Neural cell (in vitro differentiated cells): ENCODE measurements around the gene VPS41. TPM values are rescaled to one million over a fixed set of nuclear protein-coding genes. Genes with fewer than 3 reads are reported as not detected.

Source experiments
- H2AFZ ChIP-seq: fragments of 200-600, 300-800 bp; sonication (generic), shearing (Covaris generic); 2 replicates; pipeline ENCODE4 v1.6.0; 2014; ENCODE audit warnings: low read depth, mild to moderate bottlenecking, antibody characterized with exemption, low read length, moderate library complexity
- H3F3A ChIP-seq: fragments of 200-600 bp; shearing (Covaris generic); 2 replicates; pipeline ENCODE4 v1.6.1; 2016; ENCODE audit warnings: mild to moderate bottlenecking, moderate library complexity, mixed read lengths, antibody characterized with exemption, low read length; ENCODE audit not compliant: insufficient read depth, poor library complexity, severe bottlenecking
- H3K27ac ChIP-seq: fragments of 200-600, 300-800 bp; sonication (generic), shearing (Covaris generic); 2 replicates; pipeline ENCODE4 v1.5.1; 2014; ENCODE audit warnings: mild to moderate bottlenecking, low read length, moderate library complexity
- H3K27me3 ChIP-seq: fragments of 300-800, 200-600 bp; sonication (generic), shearing (Covaris generic); 2 replicates; pipeline ENCODE4 v1.6.0; 2014; ENCODE audit warnings: mild to moderate bottlenecking, low read depth, low read length, moderate library complexity; ENCODE audit not compliant: insufficient read depth
- H3K36me3 ChIP-seq: fragments of 300-800, 200-600 bp; sonication (generic), shearing (Covaris generic); 2 replicates; pipeline ENCODE4 v1.5.1; 2014; ENCODE audit warnings: mild to moderate bottlenecking, antibody characterized with exemption, low read length, moderate library complexity; ENCODE audit not compliant: insufficient read depth
- H3K4me2 ChIP-seq: fragments of 300-800, 200-600 bp; sonication (generic), shearing (Covaris generic); 2 replicates; pipeline ENCODE4 v1.6.0; 2014; ENCODE audit warnings: mild to moderate bottlenecking, low read length
- H3K4me3 ChIP-seq: fragments of 300-800, 200-600 bp; sonication (generic), shearing (Covaris generic); 2 replicates; pipeline ENCODE4 v1.5.1; 2014; ENCODE audit warnings: mild to moderate bottlenecking, low read length, moderate library complexity
- H3K79me2 ChIP-seq: fragments of 200-600 bp; shearing (Covaris generic); replicated peaks from 2 replicates; pipeline ENCODE4 v1.6.0; 2014; ENCODE audit warnings: mild to moderate bottlenecking, low read length, moderate library complexity; ENCODE audit not compliant: insufficient read depth
- H3K9ac ChIP-seq: fragments of 300-800, 200-600 bp; sonication (generic), shearing (Covaris generic); 2 replicates; pipeline ENCODE4 v1.6.1; 2016; ENCODE audit warnings: mild to moderate bottlenecking, low read length, mixed read lengths
- H3K9me2 ChIP-seq: fragments of 200-600 bp; shearing (Covaris generic); 2 replicates; pipeline ENCODE4 v1.6.1; 2016; ENCODE audit warnings: mild to moderate bottlenecking, low read length, mixed read lengths; ENCODE audit not compliant: insufficient read depth
- H3K9me3 ChIP-seq: fragments of 200-600, 300-800 bp; sonication (generic), shearing (Covaris generic); 2 replicates; pipeline ENCODE4 v1.6.1; 2016; ENCODE audit warnings: mild to moderate bottlenecking, mixed run types, low read length, moderate library complexity, mixed read lengths
- H4K20me1 ChIP-seq: fragments of 200-600 bp; shearing (Covaris generic); 2 replicates; pipeline ENCODE4 v1.6.1; 2016; ENCODE audit warnings: mild to moderate bottlenecking, mixed run types; ENCODE audit not compliant: insufficient read depth
- EP300 ChIP-seq: fragments of 450-650 bp; conservative IDR thresholded peaks from 2 replicates; pipeline ENCODE4 v1.6.1; 2014; ENCODE audit warnings: antibody characterized with exemption, mild to moderate bottlenecking, moderate library complexity; ENCODE audit not compliant: poor library complexity, severe bottlenecking
- EZH2 ChIP-seq: fragments of 200-600, 300-800 bp; shearing (Covaris generic), sonication (generic); IDR thresholded peaks from 2 replicates; pipeline ENCODE4 v1.6.1; 2014; ENCODE audit warnings: antibody characterized with exemption, low read length, borderline replicate concordance, mild to moderate bottlenecking; ENCODE audit not compliant: insufficient read depth, poor library complexity, severe bottlenecking
- MXI1 ChIP-seq: fragments of 450-650 bp; conservative IDR thresholded peaks from 2 replicates; pipeline ENCODE4 v1.6.1; 2014; ENCODE audit warnings: antibody characterized with exemption, mild to moderate bottlenecking; ENCODE audit not compliant: poor library complexity, severe bottlenecking
- POLR2AphosphoS5 ChIP-seq: IDR thresholded peaks from 2 replicates; pipeline ENCODE4 v1.6.1; 2012
- RAD21 ChIP-seq: fragments of 450-650 bp; conservative IDR thresholded peaks from 2 replicates; pipeline ENCODE4 v1.6.1; 2014; ENCODE audit warnings: antibody characterized with exemption, mild to moderate bottlenecking, moderate library complexity
- REST ChIP-seq: IDR thresholded peaks from 2 replicates; pipeline ENCODE4 v1.6.1; 2012; ENCODE audit warnings: borderline replicate concordance
- SMC3 ChIP-seq: fragments of 450-650 bp; conservative IDR thresholded peaks from 2 replicates; pipeline ENCODE4 v1.6.1; 2014; ENCODE audit warnings: antibody characterized with exemption, mild to moderate bottlenecking, moderate library complexity; ENCODE audit not compliant: poor library complexity
- TAF1 ChIP-seq: IDR thresholded peaks from 2 replicates; pipeline ENCODE4 v1.6.1; 2012; ENCODE audit warnings: low read depth
- polyA plus RNA-seq: library from polyadenylated mRNA; depleted of rRNA; stranded (reverse); fragments of >200 nt; gene quantifications from 2 replicates; pipeline ENCODE4 v1.2.3, GENCODE V29; 2014
- TF ChIP-seq, protein P1 (sequence below): fragments of 450-650 bp; IDR thresholded peaks from 2 replicates; pipeline ENCODE4 v1.5.1; 2014; ENCODE audit warnings: antibody characterized with exemption, mild to moderate bottlenecking, moderate library complexity; ENCODE audit not compliant: poor library complexity, severe bottlenecking

Gene VPS41
- polyA plus RNA-seq, 1 donor from 2014 or later, result 64.0 TPM

DNA sequence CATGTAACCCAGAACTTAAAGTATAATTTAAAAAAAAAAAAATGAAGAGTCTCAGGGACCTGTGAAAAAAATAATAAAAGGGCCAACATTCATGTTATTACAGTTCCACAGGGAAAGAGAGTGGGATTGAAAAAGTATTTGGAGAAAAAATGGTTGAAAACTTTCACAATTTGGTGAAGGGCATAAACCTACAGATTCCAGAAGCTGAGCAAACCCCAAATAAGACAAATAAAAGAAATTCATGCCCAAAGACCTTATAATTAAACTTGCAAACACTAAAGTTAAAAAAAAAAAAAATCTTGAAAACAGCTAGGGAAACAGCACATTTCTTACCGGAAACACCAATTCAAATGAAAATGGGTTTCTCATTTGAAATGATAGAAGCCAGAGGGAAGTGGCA is 19.9 kb downstream of the VPS41 start:
- Histone ChIP-seq H4K20me1 (no peaks in the 10 kb centered on the region), H3K4me2 (no peak overlapping the region)

GRCh38 chr7:38886265-38886664 is 22.7 kb downstream of the VPS41 start:
- H3K9me3 ChIP-seq, result no peaks in the 10 kb centered on the region
- H3K36me3 ChIP-seq, result no peaks in the 10 kb centered on the region
- H3K4me3 ChIP-seq, result no peak overlapping the region
- H3K27ac ChIP-seq, result no peak overlapping the region
- H3F3A ChIP-seq, result peaks cover 2% of the 10 kb centered on the region
- H3K27me3 ChIP-seq, result no peaks in the 10 kb centered on the region
- H3K9me2 ChIP-seq, result no peaks in the 10 kb centered on the region
- H3K4me2 ChIP-seq, result no peak overlapping the region
- H3K9ac ChIP-seq, result no peak overlapping the region
- H4K20me1 ChIP-seq, result no peaks in the 10 kb centered on the region
- peaks cover 3% of the 10 kb centered on the region for H3K79me2 ChIP-seq
- no peak overlapping the region for H2AFZ ChIP-seq
- TF ChIP-seq MXI1, result no peak
- TF ChIP-seq TAF1, result no peak
- TF ChIP-seq EZH2, result no peak
- TF ChIP-seq POLR2AphosphoS5, result no peak
- no peak for TF ChIP-seq RAD21
- TF ChIP-seq SMC3, result no peak
- no peak for TF ChIP-seq REST
- no peak for TF ChIP-seq EP300

More for the DNA sequence above, 19.9 kb downstream of the VPS41 start:
- TF ChIP-seq SMC3, result no peak
- no peak for TF ChIP-seq MXI1
- TF ChIP-seq RAD21, result no peak
- TF ChIP-seq TAF1, result no peak
- TF ChIP-seq POLR2AphosphoS5, result no peak
- no peak for TF ChIP-seq EZH2
- TF ChIP-seq REST, result no peak
- TF ChIP-seq, protein P1, sequence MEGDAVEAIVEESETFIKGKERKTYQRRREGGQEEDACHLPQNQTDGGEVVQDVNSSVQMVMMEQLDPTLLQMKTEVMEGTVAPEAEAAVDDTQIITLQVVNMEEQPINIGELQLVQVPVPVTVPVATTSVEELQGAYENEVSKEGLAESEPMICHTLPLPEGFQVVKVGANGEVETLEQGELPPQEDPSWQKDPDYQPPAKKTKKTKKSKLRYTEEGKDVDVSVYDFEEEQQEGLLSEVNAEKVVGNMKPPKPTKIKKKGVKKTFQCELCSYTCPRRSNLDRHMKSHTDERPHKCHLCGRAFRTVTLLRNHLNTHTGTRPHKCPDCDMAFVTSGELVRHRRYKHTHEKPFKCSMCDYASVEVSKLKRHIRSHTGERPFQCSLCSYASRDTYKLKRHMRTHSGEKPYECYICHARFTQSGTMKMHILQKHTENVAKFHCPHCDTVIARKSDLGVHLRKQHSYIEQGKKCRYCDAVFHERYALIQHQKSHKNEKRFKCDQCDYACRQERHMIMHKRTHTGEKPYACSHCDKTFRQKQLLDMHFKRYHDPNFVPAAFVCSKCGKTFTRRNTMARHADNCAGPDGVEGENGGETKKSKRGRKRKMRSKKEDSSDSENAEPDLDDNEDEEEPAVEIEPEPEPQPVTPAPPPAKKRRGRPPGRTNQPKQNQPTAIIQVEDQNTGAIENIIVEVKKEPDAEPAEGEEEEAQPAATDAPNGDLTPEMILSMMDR, result no peak
- no peak for TF ChIP-seq EP300
- no peaks in the 10 kb centered on the region for H3K79me2 ChIP-seq
- no peaks in the 10 kb centered on the region for H3F3A ChIP-seq
- H3K9ac ChIP-seq, result no peak overlapping the region
- no peaks in the 10 kb centered on the region for H3K9me2 ChIP-seq
- H3K9me3 ChIP-seq, result no peaks in the 10 kb centered on the region
- H2AFZ ChIP-seq, result no peak overlapping the region
- no peaks in the 10 kb centered on the region for H3K36me3 ChIP-seq
- H3K27ac ChIP-seq, result no peak overlapping the region
- no peak overlapping the region for H3K4me3 ChIP-seq
- H3K27me3 ChIP-seq, result no peaks in the 10 kb centered on the region
